Endothelial cell of umbilical vein (primary cell): ENCODE data around the gene SLC4A5.

Experiments used
- EZH2 ChIP-seq: IDR thresholded peaks from 2 replicates; pipeline ENCODE4 v1.6.1; 2012; ENCODE audit warnings: borderline replicate concordance, low read depth, mild to moderate bottlenecking, moderate library complexity, low read length, inconsistent platforms; ENCODE audit not compliant: severe bottlenecking
- GATA2 ChIP-seq: IDR thresholded peaks from 2 replicates; pipeline ENCODE4 v1.7.0; 2011; ENCODE audit warnings: low read depth, mild to moderate bottlenecking, moderate library complexity, mixed read lengths, low read length; ENCODE audit not compliant: insufficient read length, insufficient read depth
- JUN ChIP-seq: IDR thresholded peaks from 2 replicates; pipeline ENCODE4 v1.6.1; 2011; ENCODE audit warnings: borderline replicate concordance, low read depth; ENCODE audit not compliant: insufficient read length, insufficient read depth
- MAX ChIP-seq: IDR thresholded peaks from 2 replicates; pipeline ENCODE4 v1.6.1; 2011; ENCODE audit not compliant: insufficient read depth, insufficient read length
- MYC ChIP-seq: IDR thresholded peaks from one replicate; pipeline ENCODE4 v1.6.1; 2011; ENCODE audit warnings: mild to moderate bottlenecking, low read depth, low read length
- POLR2A ChIP-seq: IDR thresholded peaks from 2 replicates; pipeline ENCODE4 v1.6.1; 2012; ENCODE audit warnings: low read depth, mild to moderate bottlenecking, control low read depth, low read length
- POLR2AphosphoS5 ChIP-seq: IDR thresholded peaks from 2 replicates; pipeline ENCODE4 v1.6.1; 2012; ENCODE audit warnings: low read depth, mild to moderate bottlenecking, control low read depth, low read length, moderate library complexity; ENCODE audit not compliant: insufficient read depth
- TF ChIP-seq, protein P1 (sequence below), 2 donors: IDR thresholded peaks; 1 replicate in 1 of 2; 2 replicates in 1 of 2; pipeline ENCODE4 v1.5.1; 2011; ENCODE audit warnings: low read length in 2 of 2, mild to moderate bottlenecking in 2 of 2, moderate library complexity in 2 of 2, control low read depth in 1 of 2, inconsistent platforms in 1 of 2, low read depth in 1 of 2; ENCODE audit not compliant: insufficient read depth in 1 of 2; ENCODE audit errors: extremely low read depth in 1 of 2

DNA sequence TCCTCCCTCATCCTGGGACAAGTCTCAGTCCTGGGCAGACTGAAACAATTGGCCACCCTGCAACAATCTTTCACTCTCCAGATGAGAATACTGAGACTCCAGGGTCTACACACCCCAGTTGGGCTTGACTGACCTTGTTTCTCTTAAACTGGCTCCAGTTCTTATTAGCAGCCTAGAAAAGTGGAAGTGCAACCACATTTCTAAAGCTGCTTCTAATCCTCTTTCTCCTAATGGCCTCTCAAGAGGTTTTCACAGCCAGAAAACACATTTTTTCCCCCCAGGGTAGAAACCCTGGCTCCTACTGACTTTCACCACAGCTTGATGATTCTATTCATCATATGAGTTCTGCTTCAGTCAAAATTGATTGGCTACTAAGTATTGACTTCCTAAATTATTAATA, 45.8 kb downstream of the SLC4A5 start:
- TF ChIP-seq, protein P1, sequence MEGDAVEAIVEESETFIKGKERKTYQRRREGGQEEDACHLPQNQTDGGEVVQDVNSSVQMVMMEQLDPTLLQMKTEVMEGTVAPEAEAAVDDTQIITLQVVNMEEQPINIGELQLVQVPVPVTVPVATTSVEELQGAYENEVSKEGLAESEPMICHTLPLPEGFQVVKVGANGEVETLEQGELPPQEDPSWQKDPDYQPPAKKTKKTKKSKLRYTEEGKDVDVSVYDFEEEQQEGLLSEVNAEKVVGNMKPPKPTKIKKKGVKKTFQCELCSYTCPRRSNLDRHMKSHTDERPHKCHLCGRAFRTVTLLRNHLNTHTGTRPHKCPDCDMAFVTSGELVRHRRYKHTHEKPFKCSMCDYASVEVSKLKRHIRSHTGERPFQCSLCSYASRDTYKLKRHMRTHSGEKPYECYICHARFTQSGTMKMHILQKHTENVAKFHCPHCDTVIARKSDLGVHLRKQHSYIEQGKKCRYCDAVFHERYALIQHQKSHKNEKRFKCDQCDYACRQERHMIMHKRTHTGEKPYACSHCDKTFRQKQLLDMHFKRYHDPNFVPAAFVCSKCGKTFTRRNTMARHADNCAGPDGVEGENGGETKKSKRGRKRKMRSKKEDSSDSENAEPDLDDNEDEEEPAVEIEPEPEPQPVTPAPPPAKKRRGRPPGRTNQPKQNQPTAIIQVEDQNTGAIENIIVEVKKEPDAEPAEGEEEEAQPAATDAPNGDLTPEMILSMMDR (IDR thresholded peaks at IDR 0.05; ENCODE audit: extremely low read depth in 1 of 2, insufficient read depth in 1 of 2, low read depth in 1 of 2, low read length in 2 of 2) = no peak
- TF ChIP-seq MYC = no peak
- no peak for TF ChIP-seq JUN
- TF ChIP-seq MAX = no peak
- no peak for TF ChIP-seq EZH2
- TF ChIP-seq POLR2A = no peak
- TF ChIP-seq POLR2AphosphoS5 = no peak
- TF ChIP-seq GATA2 = no peak
